ENCODE results near the gene ACO2.

The ACO2 gene

GRCh38 chr22:41526830-41527799, 58.2 kb downstream of the ACO2 start:
- peak; percentile 55 for DNase-seq
- no peaks in the 10 kb centered on the region for H3K27me3 Mint-ChIP-seq (ENCODE audit: low read depth, poor library complexity)
- H3K27ac Mint-ChIP-seq, result peak overlapping the region; percentile 95
- H3K4me3 Mint-ChIP-seq, result no peak overlapping the region
- peaks cover 10% of the 10 kb centered on the region for H3K4me1 Mint-ChIP-seq
- TF ChIP-seq, protein P1, sequence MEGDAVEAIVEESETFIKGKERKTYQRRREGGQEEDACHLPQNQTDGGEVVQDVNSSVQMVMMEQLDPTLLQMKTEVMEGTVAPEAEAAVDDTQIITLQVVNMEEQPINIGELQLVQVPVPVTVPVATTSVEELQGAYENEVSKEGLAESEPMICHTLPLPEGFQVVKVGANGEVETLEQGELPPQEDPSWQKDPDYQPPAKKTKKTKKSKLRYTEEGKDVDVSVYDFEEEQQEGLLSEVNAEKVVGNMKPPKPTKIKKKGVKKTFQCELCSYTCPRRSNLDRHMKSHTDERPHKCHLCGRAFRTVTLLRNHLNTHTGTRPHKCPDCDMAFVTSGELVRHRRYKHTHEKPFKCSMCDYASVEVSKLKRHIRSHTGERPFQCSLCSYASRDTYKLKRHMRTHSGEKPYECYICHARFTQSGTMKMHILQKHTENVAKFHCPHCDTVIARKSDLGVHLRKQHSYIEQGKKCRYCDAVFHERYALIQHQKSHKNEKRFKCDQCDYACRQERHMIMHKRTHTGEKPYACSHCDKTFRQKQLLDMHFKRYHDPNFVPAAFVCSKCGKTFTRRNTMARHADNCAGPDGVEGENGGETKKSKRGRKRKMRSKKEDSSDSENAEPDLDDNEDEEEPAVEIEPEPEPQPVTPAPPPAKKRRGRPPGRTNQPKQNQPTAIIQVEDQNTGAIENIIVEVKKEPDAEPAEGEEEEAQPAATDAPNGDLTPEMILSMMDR (IDR thresholded peaks at IDR 0.05), result peak; percentile 67
- H3K36me3 Mint-ChIP-seq (ENCODE audit: low read depth), result peaks cover 19% of the 10 kb centered on the region
- H3K9me3 Mint-ChIP-seq, result no peaks in the 10 kb centered on the region

- no peak for DNase-seq
- TF ChIP-seq, protein P1 (IDR thresholded peaks at IDR 0.05), result no peak
- H3K9me3 Mint-ChIP-seq, result no peaks in the 10 kb centered on the region
- no peaks in the 10 kb centered on the region for H3K27me3 Mint-ChIP-seq (ENCODE audit: low read depth, poor library complexity)
- H3K36me3 Mint-ChIP-seq (ENCODE audit: low read depth), result peaks cover 19% of the 10 kb centered on the region
- peak overlapping the region; percentile 90 for H3K27ac Mint-ChIP-seq
- no peak overlapping the region for H3K4me3 Mint-ChIP-seq
- peaks cover 18% of the 10 kb centered on the region for H3K4me1 Mint-ChIP-seq
These were observed 59.3 kb downstream of the ACO2 start for GRCh38 chr22:41528132-41528766.

- H3K4me3 Mint-ChIP-seq, result no peak overlapping the region
- peak overlapping the region; percentile 90 for H3K27ac Mint-ChIP-seq
- TF ChIP-seq, protein P1 (IDR thresholded peaks at IDR 0.05), result no peak
- peaks cover 19% of the 10 kb centered on the region for H3K4me1 Mint-ChIP-seq
- H3K9me3 Mint-ChIP-seq, result no peaks in the 10 kb centered on the region
- H3K27me3 Mint-ChIP-seq (ENCODE audit: low read depth, poor library complexity), result no peaks in the 10 kb centered on the region
- DNase-seq, result no peak
- peaks cover 20% of the 10 kb centered on the region for H3K36me3 Mint-ChIP-seq (ENCODE audit: low read depth)
These were observed 60.1 kb downstream of the ACO2 start for GRCh38 chr22:41528938-41529561.

DNA sequence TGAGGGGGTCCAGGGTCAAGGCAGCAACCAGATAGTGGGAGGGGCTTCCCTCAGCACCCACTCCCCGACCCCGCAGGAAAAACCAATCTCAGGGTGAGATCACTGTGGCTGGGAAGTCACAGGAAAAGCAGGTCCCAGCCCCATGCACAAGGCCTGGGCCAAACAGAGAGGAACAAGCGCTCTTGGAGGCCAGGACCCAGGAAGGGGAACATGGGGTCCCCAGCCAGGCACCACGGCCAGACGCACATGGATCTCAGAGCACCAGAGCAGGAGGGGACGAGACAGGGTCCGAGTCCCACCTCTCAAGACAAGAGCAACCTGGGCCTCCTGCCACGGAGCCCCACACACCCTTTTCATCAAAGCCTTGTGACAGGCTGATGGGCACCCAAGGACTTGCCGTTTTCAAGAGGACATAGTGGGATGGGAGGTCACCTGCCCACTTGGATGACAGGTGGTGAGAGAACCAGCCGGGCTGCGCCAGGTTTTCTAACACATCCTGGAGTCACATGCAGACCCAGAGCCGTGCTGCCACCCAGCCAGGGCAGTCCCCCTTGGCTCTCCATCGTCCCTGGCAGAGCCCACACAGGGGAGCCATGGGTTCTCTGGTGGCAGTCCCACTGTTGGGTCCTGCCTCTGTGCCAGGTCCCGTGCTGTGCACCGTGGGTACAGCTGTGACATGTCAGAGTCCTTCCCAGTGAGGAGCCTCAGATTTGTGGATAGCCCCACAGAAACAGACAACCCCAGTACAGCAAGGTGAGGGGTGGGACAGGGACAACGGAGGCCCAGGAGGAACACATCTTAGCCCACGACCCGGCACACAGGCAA, 62.2 kb downstream of the ACO2 start:
- no peak for DNase-seq
- H3K27ac Mint-ChIP-seq, result peak overlapping the region; percentile 92
- H3K4me3 Mint-ChIP-seq, result no peak overlapping the region
- no peaks in the 10 kb centered on the region for H3K9me3 Mint-ChIP-seq
- no peaks in the 10 kb centered on the region for H3K27me3 Mint-ChIP-seq (ENCODE audit: low read depth, poor library complexity)
- peaks cover 31% of the 10 kb centered on the region for H3K36me3 Mint-ChIP-seq (ENCODE audit: low read depth)
- TF ChIP-seq, protein P1 (IDR thresholded peaks at IDR 0.05), result no peak
- peaks cover 19% of the 10 kb centered on the region for H3K4me1 Mint-ChIP-seq

DNA sequence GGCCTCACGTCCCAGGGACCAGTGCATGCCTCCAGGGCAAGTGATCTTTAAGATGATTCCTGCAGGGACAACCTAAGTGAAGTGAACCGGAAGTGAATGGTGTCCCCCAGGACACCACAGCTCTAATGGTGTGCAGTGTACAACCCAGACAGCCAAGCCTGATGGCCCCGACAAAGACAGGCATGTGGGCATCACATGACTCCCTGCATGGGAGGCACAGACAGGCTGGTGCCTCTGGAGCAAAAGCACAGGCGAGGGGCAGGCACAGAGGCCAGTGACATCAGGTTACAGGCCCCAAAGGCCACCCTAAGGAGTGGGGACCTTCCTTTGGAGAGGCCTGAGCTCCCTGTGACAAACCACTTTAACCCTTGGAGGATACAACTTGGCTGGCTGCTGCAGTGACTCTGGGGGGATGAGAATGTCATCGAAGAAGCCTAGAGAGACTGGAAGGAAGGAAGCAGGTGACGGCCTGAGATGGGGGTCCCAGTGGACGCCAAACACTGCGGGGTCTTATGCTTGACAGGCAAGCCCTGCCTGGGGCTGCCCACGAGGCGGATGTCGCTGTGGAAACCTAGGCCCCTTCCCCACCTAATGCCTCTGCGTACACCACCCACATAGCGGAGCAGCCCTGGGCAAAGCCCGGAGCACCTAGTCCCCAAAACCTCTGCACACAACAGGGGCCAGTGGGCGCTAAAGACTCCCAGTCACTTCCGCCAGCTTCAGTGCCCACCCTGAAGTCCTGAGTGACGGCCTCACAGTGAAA, 63.0 kb downstream of the ACO2 start:
- H3K27me3 Mint-ChIP-seq (ENCODE audit: low read depth, poor library complexity), result no peaks in the 10 kb centered on the region
- no peak overlapping the region for H3K4me3 Mint-ChIP-seq
- peaks cover 19% of the 10 kb centered on the region for H3K4me1 Mint-ChIP-seq
- no peaks in the 10 kb centered on the region for H3K9me3 Mint-ChIP-seq
- peaks cover 31% of the 10 kb centered on the region for H3K36me3 Mint-ChIP-seq (ENCODE audit: low read depth)
- TF ChIP-seq, protein P1 (IDR thresholded peaks at IDR 0.05), result no peak
- DNase-seq, result no peak
- peak overlapping the region; percentile 45 for H3K27ac Mint-ChIP-seq
